Measurements from ENCODE around the gene CCR2.
"Not testable (repeated sequence)": the region's sequence is repeated elsewhere in the genome, so short reads cannot be mapped to it uniquely, and the experiment has no call there.

CCR2 gene

DNA sequence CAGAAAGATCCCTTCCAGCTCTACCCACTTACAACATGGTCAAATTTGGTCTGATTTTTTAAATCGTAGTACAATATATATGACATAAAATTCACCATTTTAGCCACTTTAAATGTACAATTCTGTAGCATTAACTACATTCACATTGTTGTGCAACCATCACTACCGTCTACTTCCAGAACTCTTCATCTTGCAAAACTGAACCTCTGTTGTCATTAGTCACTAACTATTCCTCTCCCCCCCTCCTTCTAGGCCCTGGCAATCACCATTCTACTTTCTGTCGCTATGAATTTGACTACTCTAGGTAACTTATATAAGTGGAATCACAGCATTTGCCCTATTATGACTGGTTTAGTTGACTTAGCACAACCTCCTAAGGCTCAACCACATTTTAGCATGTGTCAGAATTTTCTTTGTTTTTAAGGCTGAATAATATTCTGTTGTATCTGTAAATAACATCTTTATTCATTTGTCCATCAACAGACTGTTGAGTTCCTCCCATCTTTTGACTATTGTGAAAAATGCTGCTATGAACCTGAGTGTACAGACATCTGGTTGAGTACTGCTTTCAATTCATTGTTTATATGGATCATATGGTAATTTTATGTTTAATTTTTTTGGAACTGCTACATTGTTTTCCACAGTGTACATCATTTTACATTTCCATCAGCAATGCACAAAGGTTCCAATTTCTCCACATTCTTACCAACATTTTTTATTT is 35.5 kb upstream of the CCR2 start:
- Histone ChIP-seq H4K5ac (ENCODE audit: low read length) (no peak overlapping the region), H2AK5ac (ENCODE audit: low read length) (no peak overlapping the region), H3K23ac (ENCODE audit: low read length) (no peak overlapping the region)

GRCh38 chr3:46321461-46322104 is 32.3 kb upstream of the CCR2 start:
- H3K27ac ChIP-seq (ENCODE audit: low read depth, low read length) = no peak overlapping the region
- H4K5ac ChIP-seq (ENCODE audit: low read length) = no peak overlapping the region
- no peak overlapping the region for H4K8ac ChIP-seq (ENCODE audit: low read depth, low read length)
- no peak overlapping the region for H2AK5ac ChIP-seq (ENCODE audit: low read length)
- H3K4me3 ChIP-seq (ENCODE audit: low read length) = no peak overlapping the region
- no peak overlapping the region for H2BK120ac ChIP-seq (ENCODE audit: low read depth, low read length)
- H3K56ac ChIP-seq (ENCODE audit: low read length) = no peak overlapping the region
- H3K79me2 ChIP-seq (ENCODE audit: control insufficient read depth, insufficient read depth, low read length) = no peaks in the 10 kb centered on the region
- H3K4me1 ChIP-seq (ENCODE audit: control insufficient read depth, low read depth, low read length) = no peaks in the 10 kb centered on the region
- no peak overlapping the region for H2BK15ac ChIP-seq (replicated peaks; ENCODE audit: low read depth)
- WGBS (ENCODE audit: extremely low coverage, insufficient coverage, low lambda C conversion rate) = no CpG with 5 or more reads among the region's 1 CpG
- DNase-seq = no peak
- peaks cover 1% of the 10 kb centered on the region for H3K27me3 ChIP-seq (ENCODE audit: insufficient read depth, low read length, poor library complexity)
- H3K79me1 ChIP-seq (ENCODE audit: low read length) = no peaks in the 10 kb centered on the region
- H3K36me3 ChIP-seq (ENCODE audit: control insufficient read depth, insufficient read depth, low read length) = no peaks in the 10 kb centered on the region
- no peak overlapping the region for H3K18ac ChIP-seq (ENCODE audit: low read length)
- H3K4ac ChIP-seq (ENCODE audit: low read depth, low read length) = no peak overlapping the region
- H3K4me2 ChIP-seq (ENCODE audit: low read length) = no peak overlapping the region
- no peak overlapping the region for H2BK5ac ChIP-seq (ENCODE audit: low read length)
- no peak overlapping the region for H3K9ac ChIP-seq (ENCODE audit: low read length)
- no peak overlapping the region for H3K23ac ChIP-seq (ENCODE audit: low read length)

More for the DNA sequence above, 35.5 kb upstream of the CCR2 start:
- Histone ChIP-seq H3K79me1 (ENCODE audit: low read length) (no peaks in the 10 kb centered on the region), H2BK15ac (replicated peaks; ENCODE audit: low read depth) (no peak overlapping the region), H3K18ac (ENCODE audit: low read length) (no peak overlapping the region), H3K4me2 (ENCODE audit: low read length) (no peak overlapping the region), H3K4me1 (ENCODE audit: control insufficient read depth, low read depth, low read length) (no peaks in the 10 kb centered on the region), H2BK120ac (ENCODE audit: low read depth, low read length) (no peak overlapping the region), H3K79me2 (ENCODE audit: control insufficient read depth, insufficient read depth, low read length) (no peaks in the 10 kb centered on the region), H4K8ac (ENCODE audit: low read depth, low read length) (no peak overlapping the region), H3K27me3 (ENCODE audit: insufficient read depth, low read length, poor library complexity) (peaks cover 1% of the 10 kb centered on the region), H3K56ac (ENCODE audit: low read length) (no peak overlapping the region), H3K4me3 (ENCODE audit: low read length) (no peak overlapping the region), H3K27ac (ENCODE audit: low read depth, low read length) (no peak overlapping the region), H3K9ac (ENCODE audit: low read length) (no peak overlapping the region), H3K4ac (ENCODE audit: low read depth, low read length) (no peak overlapping the region), H2BK5ac (ENCODE audit: low read length) (no peak overlapping the region), H3K36me3 (ENCODE audit: control insufficient read depth, insufficient read depth, low read length) (no peaks in the 10 kb centered on the region)
- DNase-seq = no peak
- WGBS (ENCODE audit: extremely low coverage, insufficient coverage, low lambda C conversion rate) = no CpG with 5 or more reads among the region's 3 CpGs

GRCh38 chr3:46324036-46324435 is 29.9 kb upstream of the CCR2 start:
- Histone ChIP-seq H3K27ac (ENCODE audit: low read depth, low read length) (no peak overlapping the region), H3K36me3 (ENCODE audit: control insufficient read depth, insufficient read depth, low read length) (no peaks in the 10 kb centered on the region), H3K9ac (ENCODE audit: low read length) (no peak overlapping the region), H3K4ac (ENCODE audit: low read depth, low read length) (no peak overlapping the region), H4K8ac (ENCODE audit: low read depth, low read length) (no peak overlapping the region), H2BK120ac (ENCODE audit: low read depth, low read length) (no peak overlapping the region), H3K4me2 (ENCODE audit: low read length) (no peak overlapping the region), H3K27me3 (ENCODE audit: insufficient read depth, low read length, poor library complexity) (peaks cover 1% of the 10 kb centered on the region), H3K23ac (ENCODE audit: low read length) (no peak overlapping the region), H2BK5ac (ENCODE audit: low read length) (no peak overlapping the region), H3K4me1 (ENCODE audit: control insufficient read depth, low read depth, low read length) (no peaks in the 10 kb centered on the region), H3K56ac (ENCODE audit: low read length) (no peak overlapping the region), H3K79me2 (ENCODE audit: control insufficient read depth, insufficient read depth, low read length) (no peaks in the 10 kb centered on the region), H3K79me1 (ENCODE audit: low read length) (no peaks in the 10 kb centered on the region), H3K18ac (ENCODE audit: low read length) (no peak overlapping the region), H4K5ac (ENCODE audit: low read length) (no peak overlapping the region), H3K4me3 (ENCODE audit: low read length) (no peak overlapping the region), H2AK5ac (ENCODE audit: low read length) (no peak overlapping the region), H2BK15ac (replicated peaks; ENCODE audit: low read depth) (no peak overlapping the region)
- WGBS (ENCODE audit: extremely low coverage, insufficient coverage, low lambda C conversion rate) = no CpG with 5 or more reads among the region's 2 CpGs
- DNase-seq = no peak

- Histone ChIP-seq H3K18ac (ENCODE audit: low read length) (no peak overlapping the region), H3K27me3 (ENCODE audit: insufficient read depth, low read length, poor library complexity) (peaks cover 1% of the 10 kb centered on the region), H3K27ac (ENCODE audit: low read depth, low read length) (no peak overlapping the region), H3K23ac (ENCODE audit: low read length) (no peak overlapping the region), H3K4me2 (ENCODE audit: low read length) (no peak overlapping the region), H3K36me3 (ENCODE audit: control insufficient read depth, insufficient read depth, low read length) (no peaks in the 10 kb centered on the region), H3K4me1 (ENCODE audit: control insufficient read depth, low read depth, low read length) (no peaks in the 10 kb centered on the region), H3K9ac (ENCODE audit: low read length) (no peak overlapping the region), H2BK15ac (replicated peaks; ENCODE audit: low read depth) (no peak overlapping the region), H4K8ac (ENCODE audit: low read depth, low read length) (no peak overlapping the region), H3K4me3 (ENCODE audit: low read length) (no peak overlapping the region), H2BK5ac (ENCODE audit: low read length) (no peak overlapping the region), H2AK5ac (ENCODE audit: low read length) (no peak overlapping the region), H3K56ac (ENCODE audit: low read length) (no peak overlapping the region), H3K79me1 (ENCODE audit: low read length) (no peaks in the 10 kb centered on the region), H4K5ac (ENCODE audit: low read length) (no peak overlapping the region), H2BK120ac (ENCODE audit: low read depth, low read length) (no peak overlapping the region), H3K4ac (ENCODE audit: low read depth, low read length) (no peak overlapping the region), H3K79me2 (ENCODE audit: control insufficient read depth, insufficient read depth, low read length) (no peaks in the 10 kb centered on the region)
- DNase-seq = no peak
- no CpG with 5 or more reads among the region's 1 CpG for WGBS (ENCODE audit: extremely low coverage, insufficient coverage, low lambda C conversion rate)
Measured at GRCh38 chr3:46325645-46326300, 28.1 kb upstream of the CCR2 start.

DNA sequence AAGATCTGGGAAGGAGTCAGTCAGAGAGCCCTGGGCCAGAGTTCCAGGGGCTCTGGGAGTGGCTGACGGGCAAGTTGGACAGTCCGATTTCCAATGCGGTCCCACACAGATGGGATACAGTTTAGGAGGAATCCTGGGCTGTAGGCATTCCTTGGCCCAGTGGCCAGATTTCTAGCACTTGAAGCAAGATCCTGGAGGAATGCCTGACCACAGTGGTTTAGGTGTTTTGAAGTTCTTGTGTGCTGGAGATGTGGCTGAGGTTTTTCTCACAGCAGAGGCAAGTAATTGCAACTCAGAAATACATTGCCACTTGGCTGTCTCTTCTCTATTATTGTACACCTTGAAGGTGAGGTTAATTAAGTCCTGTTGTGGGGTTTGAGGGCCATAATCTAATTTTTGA is 23.2 kb upstream of the CCR2 start:
- not testable (repeated sequence) for H3K56ac ChIP-seq (ENCODE audit: low read length); H3K27me3 ChIP-seq (ENCODE audit: insufficient read depth, low read length, poor library complexity); H2BK15ac ChIP-seq (replicated peaks; ENCODE audit: low read depth); H4K8ac ChIP-seq (ENCODE audit: low read depth, low read length); H2BK5ac ChIP-seq (ENCODE audit: low read length); H3K18ac ChIP-seq (ENCODE audit: low read length); H2BK120ac ChIP-seq (ENCODE audit: low read depth, low read length); H3K79me2 ChIP-seq (ENCODE audit: control insufficient read depth, insufficient read depth, low read length); H3K27ac ChIP-seq (ENCODE audit: low read depth, low read length); H4K5ac ChIP-seq (ENCODE audit: low read length); H3K36me3 ChIP-seq (ENCODE audit: control insufficient read depth, insufficient read depth, low read length); H3K4me1 ChIP-seq (ENCODE audit: control insufficient read depth, low read depth, low read length); H3K4ac ChIP-seq (ENCODE audit: low read depth, low read length); H3K9ac ChIP-seq (ENCODE audit: low read length); H3K4me2 ChIP-seq (ENCODE audit: low read length); H3K23ac ChIP-seq (ENCODE audit: low read length); H2AK5ac ChIP-seq (ENCODE audit: low read length); DNase-seq; H3K79me1 ChIP-seq (ENCODE audit: low read length); H3K4me3 ChIP-seq (ENCODE audit: low read length)
- WGBS (ENCODE audit: extremely low coverage, insufficient coverage, low lambda C conversion rate) = no CpG with 5 or more reads among the region's 3 CpGs

All from mesendoderm (in vitro differentiated cells).